GM18502 (cell line): ENCODE measurements around the gene ASCC1.
"Not testable (repeated sequence)": the region's sequence is repeated elsewhere in the genome, so short reads cannot be mapped to it uniquely, and the experiment has no call there.

Experiments used
- ATAC-seq: cut with Tn5 transposase; IDR thresholded peaks from one replicate; pipeline ENCODE4 v1.9.1; 2021; ENCODE audit warnings: mild to moderate bottlenecking; ENCODE audit not compliant: unreplicated experiment, poor library complexity

ASCC1 gene

GRCh38 chr10:72173619-72174296, 42.3 kb downstream of the ASCC1 start:
- peak; percentile 77 for ATAC-seq

DNA sequence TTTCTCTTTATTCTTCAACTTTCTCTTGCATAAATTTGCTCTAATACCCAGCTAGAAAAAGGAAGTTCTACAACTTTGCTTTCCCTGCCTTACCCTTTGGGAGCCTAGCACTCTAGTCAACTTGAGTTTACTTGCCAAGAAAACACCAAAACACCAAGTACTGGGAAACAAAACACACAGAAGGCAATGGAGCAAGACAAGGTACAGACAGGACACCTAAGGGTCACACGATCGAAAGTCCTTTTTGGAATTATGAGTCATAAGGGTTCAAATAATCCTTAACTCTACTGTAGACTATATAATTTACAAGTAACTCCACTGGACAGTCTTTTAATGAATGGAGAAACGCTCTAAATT, 42.8 kb downstream of the ASCC1 start:
- no peak for ATAC-seq

GRCh38 chr10:72171175-72171630, 44.9 kb downstream of the ASCC1 start:
- no peak for ATAC-seq

GRCh38 chr10:72170733-72171132, 45.3 kb downstream of the ASCC1 start:
- ATAC-seq, result no peak

- no peak for ATAC-seq
Observed at GRCh38 chr10:72170263-72170662, 45.8 kb downstream of the ASCC1 start.

GRCh38 chr10:72167118-72167517, 49.0 kb downstream of the ASCC1 start:
- no peak for ATAC-seq

- no peak for ATAC-seq
Observed at GRCh38 chr10:72164617-72165016, 51.5 kb downstream of the ASCC1 start.

GRCh38 chr10:72162978-72163377, 53.1 kb downstream of the ASCC1 start:
- ATAC-seq, result no peak

DNA sequence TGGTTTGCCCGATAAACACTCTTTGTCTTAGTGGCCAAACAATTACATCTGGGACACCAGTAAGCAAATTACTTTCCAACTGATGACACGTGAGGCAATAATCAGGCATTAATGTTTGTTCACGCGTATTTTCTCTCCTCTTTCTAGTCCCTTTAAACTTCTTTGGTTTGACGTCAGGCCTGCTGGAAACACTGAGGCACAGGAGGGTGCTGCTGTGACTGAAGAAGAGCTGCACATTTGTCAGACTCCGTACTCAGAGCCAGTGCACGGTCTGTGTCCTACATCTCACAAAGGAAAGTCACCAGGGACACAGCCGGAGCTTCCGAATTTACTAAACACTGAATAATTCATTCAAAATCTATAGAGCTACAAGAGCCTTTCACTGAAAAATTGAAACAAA, 57.9 kb downstream of the ASCC1 start:
- ATAC-seq, result no peak

GRCh38 chr10:72156223-72156622, 59.9 kb downstream of the ASCC1 start:
- ATAC-seq, result no peak

DNA sequence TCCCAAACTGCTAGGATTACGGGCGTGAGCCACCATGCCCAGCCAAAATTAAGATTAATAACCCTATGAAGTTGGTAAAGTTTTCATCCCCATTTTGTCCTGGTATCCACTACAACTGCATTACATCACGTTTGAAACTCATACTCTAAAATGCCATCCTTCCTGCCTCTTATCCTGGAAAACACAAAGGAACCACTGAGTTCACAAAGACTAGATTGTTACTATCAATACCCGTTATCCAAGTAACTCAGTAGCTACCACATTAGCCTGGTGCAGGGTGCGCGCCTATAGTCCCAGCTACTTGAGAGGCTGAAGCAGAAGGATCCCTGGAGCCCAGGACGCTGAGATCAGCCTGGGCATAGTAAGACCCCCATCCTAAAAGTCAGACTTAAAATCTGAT, 63.8 kb downstream of the ASCC1 start:
- ATAC-seq, result no peak

GRCh38 chr10:72150746-72151478, 65.2 kb downstream of the ASCC1 start:
- not testable (repeated sequence) for ATAC-seq

DNA sequence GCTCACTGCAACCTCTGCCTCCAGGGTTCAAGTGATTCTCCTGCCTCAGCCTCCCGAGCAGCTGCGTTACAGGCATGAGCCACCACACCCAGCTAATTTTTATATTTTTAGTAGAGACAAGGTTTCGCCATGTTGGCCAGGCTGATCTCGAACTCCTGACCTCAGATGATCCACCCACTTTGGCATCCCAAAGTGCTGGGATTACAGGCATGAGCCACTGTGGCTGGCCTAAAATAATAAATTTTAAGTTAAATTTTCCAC, 68.8 kb downstream of the ASCC1 start:
- not testable (repeated sequence) for ATAC-seq

DNA sequence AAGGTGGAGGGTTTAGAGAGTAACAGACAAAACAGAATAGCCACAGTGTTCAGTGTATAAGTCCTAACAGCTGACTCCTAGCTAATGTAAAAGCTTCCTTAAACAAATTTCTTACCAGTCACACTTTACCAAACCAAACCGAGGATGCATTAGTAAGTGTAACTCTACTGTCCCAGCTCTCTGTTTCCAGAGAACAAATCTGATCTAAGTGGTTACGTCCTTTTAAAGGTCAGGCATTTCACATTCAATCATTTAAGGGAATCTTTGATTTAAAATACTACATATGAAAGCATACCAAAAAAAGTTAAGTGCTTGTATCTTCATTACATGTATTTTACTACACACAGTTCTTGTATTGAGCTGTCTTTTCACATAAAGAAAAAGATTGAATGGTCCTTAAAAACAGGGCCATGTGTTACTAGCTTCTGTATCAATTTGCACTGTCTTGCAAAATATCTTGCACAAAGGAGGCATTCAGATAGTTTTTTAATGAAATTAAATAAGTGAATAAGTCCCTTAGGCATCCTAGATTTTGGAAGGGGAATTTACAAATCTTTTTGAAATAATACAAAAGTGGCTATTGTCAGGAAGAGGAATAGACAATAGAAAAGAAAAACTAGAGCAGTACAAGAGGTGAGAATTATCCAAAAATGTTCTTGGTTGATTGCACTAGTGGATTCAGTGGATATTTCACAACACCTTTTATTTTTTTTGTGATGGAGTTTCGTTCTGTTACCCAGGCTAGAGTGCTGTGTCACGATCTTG, 69.3 kb downstream of the ASCC1 start:
- ATAC-seq, result no peak

- no peak for ATAC-seq
Observed at GRCh38 chr10:72146071-72146470, 70.0 kb downstream of the ASCC1 start.

- no peak for ATAC-seq
Observed at GRCh38 chr10:72145657-72146056, 70.4 kb downstream of the ASCC1 start.

DNA sequence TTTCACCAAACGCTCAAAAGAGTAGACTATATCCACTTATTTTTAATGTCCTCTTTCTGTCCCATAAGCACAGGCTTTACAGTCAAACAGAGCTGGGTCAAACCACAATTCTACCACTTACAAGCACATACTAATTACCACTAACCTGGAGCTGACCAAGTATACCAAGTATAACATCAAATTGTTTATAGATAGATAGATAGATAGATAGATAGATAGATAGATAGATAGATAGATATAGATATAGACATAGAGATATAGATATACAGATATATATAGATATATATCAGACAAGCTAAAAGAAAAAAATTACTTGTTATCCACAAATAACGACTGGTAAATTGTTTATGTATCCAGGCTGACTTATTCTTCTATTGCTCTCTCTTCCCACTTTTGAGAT, 75.2 kb downstream of the ASCC1 start:
- ATAC-seq, result no peak

DNA sequence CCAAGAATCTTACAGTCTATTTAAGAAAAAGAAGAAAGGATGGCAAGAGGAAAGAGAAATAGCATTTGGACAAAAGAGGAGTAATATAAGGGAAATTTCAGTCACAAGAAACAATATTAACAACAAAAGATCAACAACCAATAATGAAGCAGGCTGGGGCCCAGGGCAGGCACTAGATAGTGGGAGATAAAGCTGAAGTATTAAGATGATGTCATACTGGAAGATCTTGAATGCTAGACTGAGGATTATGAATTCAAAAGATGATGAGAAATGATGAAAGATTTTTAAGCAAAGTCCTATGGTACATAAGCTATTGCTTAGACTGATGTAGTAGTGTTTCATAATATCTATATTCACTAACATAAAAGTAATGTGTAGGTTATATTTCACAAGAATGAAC, 75.9 kb downstream of the ASCC1 start:
- ATAC-seq, result no peak

- ATAC-seq, result no peak
Observed at GRCh38 chr10:72137583-72137982, 78.5 kb downstream of the ASCC1 start.

GRCh38 chr10:72136225-72136624, 79.9 kb downstream of the ASCC1 start:
- not testable (repeated sequence) for ATAC-seq
